GOT3 (cell line): ENCODE measurements around the gene NRXN3.

ENCODE experiments used
- DNase-seq: peaks from one replicate; lab custom pipeline; 2025; ENCODE audit warnings: mixed read lengths; lab: John Stamatoyannopoulos, UW

Gene NRXN3

DNA sequence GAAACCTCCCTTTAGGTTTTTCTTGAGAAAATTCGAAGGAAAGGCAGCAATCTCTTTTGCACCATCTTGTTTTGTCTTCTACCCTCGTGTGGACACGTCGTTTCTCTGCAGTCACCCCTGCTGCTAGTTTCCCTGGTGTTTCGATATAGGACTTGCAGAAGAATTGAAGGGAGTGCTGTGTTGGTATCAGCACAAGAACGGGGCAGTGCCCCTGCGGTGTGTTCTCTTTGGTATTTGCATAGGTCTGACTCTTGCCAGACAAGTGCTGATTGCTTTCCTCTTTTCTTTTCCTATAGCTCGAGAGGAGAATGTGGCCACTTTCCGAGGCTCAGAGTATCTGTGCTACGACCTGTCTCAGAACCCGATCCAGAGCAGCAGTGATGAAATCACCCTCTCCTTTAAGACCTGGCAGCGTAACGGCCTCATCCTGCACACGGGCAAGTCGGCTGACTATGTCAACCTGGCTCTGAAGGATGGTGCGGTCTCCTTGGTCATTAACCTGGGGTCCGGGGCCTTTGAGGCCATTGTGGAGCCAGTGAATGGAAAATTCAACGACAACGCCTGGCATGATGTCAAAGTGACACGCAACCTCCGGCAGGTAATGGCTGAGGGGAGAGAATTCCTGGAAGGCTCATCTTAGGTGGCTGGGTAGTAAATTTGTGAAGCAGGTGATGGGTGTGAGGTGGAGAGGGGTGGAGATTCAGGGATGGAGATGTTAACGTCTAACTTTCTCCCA is 474.8 kb downstream of the NRXN3 start:
- no peak for DNase-seq

- DNase-seq: no peak
Observed at GRCh38 chr14:78652727-78653126, 482.6 kb downstream of the NRXN3 start.

- DNase-seq: no peak
Observed at GRCh38 chr14:78653173-78653572, 483.0 kb downstream of the NRXN3 start.

DNA sequence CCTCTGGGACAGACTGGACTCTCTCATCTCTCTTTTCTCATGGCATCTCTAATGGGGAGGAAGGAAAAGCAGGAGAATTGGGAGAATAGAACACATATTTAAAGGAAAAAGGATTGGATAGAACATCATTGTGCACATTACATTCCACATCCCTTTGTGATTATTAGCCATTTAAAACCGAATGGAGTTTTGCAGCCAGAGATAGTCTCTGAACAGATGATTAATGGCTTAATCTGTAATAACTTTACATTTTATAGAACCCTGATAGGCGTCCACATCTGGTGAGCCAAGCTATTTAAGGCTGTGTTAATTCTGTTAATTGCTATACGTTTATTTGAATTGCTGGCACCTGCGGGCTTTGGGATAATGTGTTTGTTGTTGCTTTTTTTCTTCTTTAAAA is 487.3 kb downstream of the NRXN3 start:
- no peak for DNase-seq

DNA sequence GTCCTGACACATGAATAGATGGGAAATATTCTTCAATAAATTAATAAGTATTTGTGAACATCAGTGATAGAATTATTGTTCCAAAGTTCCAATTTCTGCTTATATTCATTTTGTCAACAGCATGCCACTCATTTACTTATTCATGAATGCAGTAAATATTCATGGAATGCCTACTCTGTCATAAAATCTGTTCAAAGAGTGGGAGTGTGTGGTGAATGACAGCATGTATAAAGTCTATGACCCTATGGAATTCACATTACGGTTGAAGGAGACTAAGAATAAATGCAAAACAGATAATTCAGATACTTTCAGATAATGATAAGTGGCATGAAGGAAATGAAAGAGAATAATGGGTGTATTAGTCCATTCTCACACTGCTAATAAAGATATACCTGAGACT is 494.7 kb downstream of the NRXN3 start:
- DNase-seq: no peak

GRCh38 chr14:78666336-78667056 is 496.3 kb downstream of the NRXN3 start:
- DNase-seq: no peak

DNA sequence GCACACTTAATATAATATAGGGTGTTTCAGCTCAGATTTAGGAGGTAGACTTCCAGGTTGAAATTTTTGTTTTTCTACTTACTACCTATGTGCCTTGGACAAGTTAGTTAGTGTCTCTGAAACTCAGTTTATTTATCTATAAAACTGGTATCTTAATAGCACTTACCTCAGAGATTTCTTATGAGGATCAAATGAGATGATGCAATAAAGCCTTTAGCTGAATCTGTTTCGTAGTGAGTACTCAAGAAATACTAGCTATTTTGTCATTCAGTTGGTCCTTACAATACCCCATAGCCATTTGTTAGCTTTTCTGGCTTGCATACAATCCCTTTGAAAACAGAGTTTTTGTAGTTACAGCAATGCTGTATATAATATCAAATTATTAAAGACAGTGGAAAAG is 497.0 kb downstream of the NRXN3 start:
- DNase-seq: no peak

GRCh38 chr14:78673845-78674244 is 503.7 kb downstream of the NRXN3 start:
- no peak for DNase-seq

DNA sequence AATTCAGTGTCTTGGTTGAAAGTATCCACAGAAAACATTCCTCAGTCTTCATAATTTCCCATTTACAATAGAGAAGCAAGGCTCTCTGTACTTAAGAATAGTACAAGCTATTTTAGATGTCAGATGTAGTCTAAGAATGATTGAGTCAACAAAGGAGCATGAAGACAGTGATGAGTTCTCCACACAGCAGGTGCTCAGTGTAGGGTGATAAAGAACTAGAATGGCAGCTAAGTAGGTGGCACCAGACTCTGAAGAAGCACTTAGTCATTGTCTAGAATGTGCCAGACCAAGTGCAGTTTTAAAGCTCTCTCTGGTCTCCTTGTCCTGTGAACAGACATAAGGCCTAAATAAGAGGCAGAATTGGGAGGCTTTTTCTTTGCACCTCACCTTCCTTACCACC is 504.6 kb downstream of the NRXN3 start:
- no peak for DNase-seq

GRCh38 chr14:78683206-78683605 is 513.0 kb downstream of the NRXN3 start:
- DNase-seq: no peak

GRCh38 chr14:78683981-78684380 is 513.8 kb downstream of the NRXN3 start:
- DNase-seq: no peak

DNA sequence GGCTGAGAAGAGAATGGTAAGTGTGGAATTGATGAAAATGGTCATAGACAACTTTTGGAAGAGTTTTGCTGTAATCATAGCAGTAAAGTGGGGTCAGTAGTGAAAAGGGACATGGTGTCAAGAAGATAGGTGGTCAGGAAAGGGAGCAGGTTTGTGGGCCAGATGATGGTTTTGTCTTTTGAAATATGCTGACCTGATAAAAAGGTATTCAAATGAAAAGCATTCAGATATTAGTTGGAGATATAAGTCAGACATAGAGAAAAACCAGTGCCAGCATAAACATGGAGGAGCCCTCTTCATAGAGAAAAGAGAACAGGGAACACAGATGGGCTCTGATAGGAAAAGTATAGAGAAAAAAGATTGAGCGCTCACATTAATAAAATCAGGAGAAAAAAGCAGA is 518.3 kb downstream of the NRXN3 start:
- DNase-seq: no peak

DNA sequence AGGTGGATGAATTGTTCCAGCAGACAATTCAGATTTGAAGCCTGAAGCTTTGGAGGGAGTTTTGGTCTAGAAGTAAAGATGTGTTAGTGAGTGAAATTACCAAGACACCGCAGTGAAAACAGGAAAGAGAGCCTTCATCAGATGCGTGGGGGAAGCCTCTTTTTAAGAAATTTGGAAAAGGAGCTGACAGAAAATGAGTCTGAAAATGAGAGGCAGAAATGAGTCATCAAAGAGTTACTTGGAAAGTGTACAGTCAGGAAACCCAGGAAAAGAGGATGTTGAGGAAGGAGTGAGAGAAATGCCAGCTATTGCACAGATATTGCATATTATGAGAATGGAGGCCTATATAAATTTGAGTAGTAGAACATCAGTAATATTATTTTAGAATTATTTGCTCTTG is 520.7 kb downstream of the NRXN3 start:
- no peak for DNase-seq

GRCh38 chr14:78697341-78697740 is 527.2 kb downstream of the NRXN3 start:
- DNase-seq: no peak

DNA sequence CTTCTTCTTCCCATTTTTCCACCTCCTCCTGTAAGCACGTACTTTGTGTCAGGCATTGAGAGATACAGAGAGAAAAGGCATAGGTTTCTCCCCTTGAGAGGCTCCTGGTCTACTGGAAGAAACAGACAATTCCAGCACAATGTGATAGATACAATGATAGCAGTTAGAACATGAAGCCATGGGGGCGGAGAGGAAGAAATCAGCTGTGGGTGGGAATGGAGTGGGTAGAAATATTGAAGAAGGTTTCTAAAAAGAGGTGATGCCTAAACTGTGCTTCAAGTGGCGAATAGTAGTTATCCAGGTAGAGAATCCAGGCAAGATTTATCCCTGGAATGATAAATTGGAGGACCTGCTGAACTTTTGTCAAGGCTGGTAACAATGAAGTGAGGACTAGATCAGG is 528.8 kb downstream of the NRXN3 start:
- no peak for DNase-seq

DNA sequence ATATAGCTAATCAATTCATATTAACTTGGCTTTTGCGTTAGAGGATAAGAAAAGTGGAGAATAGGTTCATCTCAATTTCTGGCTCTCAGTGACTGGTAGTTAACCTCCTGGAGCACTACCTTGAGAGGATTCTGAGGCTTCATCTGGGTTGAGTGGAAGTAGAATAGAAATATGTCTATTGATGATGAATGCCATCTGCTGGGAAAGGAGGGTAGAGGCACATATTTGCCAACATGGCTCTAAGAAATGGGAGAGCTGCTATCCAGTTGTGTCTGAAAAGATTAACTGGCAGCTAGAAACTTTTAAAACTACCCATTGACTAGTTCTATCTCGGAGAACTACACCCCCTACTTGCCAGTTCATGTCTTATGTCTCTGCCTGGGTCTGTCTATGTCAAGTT is 530.1 kb downstream of the NRXN3 start:
- no peak for DNase-seq

- no peak for DNase-seq
Observed at GRCh38 chr14:78701246-78701645, 531.1 kb downstream of the NRXN3 start.

DNA sequence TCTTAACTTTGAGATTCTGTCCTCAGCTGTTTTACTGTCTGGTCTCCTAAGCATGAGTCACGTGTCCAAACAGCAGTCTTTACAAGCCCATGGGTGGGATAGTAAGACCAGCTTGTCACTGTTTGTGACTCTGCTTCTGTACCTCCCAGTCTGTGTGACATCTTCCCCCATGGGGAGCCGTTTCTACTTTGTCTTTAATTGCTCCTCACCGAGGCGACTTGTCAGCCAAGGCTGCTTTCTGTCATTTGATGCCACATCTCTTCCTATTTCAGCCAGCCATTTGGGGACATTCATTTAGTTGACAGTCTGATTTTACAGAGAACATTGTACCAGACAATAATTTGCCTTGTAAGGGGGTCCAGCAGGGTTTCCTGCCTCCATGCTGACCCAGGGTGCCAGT is 534.8 kb downstream of the NRXN3 start:
- DNase-seq: no peak

DNA sequence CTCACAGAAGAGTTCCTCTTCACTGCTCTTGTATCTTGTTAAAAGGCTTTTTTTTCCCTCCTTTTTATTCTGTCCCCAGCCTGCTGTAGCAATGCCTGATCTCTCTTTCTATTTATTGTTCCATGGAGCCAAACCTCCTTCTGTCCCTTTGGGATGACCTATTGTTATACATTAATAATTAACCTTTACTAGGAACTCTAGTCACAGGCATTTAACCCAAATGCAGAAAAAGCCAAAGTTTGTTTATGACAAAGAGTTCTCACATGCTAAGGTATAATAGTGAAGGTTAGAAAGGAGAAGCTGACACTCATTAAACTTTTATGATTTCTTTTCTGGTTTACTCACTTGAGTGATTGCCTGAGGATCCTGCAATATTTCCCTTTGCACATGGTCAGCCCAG is 535.8 kb downstream of the NRXN3 start:
- no peak for DNase-seq

GRCh38 chr14:78709795-78710557 is 539.8 kb downstream of the NRXN3 start:
- no peak for DNase-seq

DNA sequence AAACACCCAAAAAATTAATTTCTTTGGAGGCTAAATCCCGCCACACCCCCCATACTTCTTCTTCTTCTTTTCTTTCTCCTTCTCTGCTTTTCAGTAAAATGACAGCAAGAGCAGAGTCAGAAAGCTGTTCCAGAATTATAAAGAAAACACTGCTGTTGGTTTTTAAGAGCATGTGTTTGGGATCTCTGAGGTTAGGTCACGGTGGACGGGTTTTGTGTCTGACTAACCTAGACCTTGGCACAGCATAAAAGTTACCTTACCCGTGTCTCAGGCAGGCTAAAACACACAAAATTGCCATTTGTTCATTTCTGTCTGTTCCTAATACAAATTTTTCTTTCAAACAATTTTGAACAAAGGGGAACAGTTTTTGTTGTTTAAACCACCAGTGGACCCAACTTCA is 540.8 kb downstream of the NRXN3 start:
- no peak for DNase-seq

- DNase-seq: no peak
Observed at GRCh38 chr14:78713716-78714115, 543.5 kb downstream of the NRXN3 start.

DNA sequence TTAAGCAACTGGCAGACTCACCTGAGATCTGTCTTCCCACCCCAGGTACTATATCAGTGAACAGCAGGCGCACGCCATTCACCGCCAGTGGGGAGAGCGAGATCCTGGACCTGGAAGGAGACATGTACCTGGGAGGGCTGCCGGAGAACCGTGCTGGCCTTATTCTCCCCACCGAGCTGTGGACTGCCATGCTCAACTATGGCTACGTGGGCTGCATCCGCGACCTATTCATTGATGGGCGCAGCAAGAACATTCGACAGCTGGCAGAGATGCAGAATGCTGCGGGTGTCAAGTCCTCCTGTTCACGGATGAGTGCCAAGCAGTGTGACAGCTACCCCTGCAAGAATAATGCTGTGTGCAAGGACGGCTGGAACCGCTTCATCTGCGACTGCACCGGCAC is 544.5 kb downstream of the NRXN3 start:
- DNase-seq: no peak
